GM12878 (cell line): ENCODE measurements around the gene KIN. TPM values are rescaled to one million over a fixed set of nuclear protein-coding genes. Genes with fewer than 3 reads are reported as not detected.

Experiments
- ATAC-seq: fragments of 200-7000 bp; cut with Tn5 transposase; 3 replicates; pipeline ENCODE4 v1.9.1; 2020; ENCODE audit warnings: mild to moderate bottlenecking, moderate library complexity
- BruUV-seq: library from RNA; stranded (reverse); fragments of 400-500 nt; replicated peaks from 2 replicates; lab custom pipeline; 2021; lab: Mats Ljungman, UMichigan
- CTCF ChIA-PET: fragments of 300-600 bp; sonication (Branson Sonifier 250); formaldehyde crosslinking; extraction: SDS; loops from one replicate; lab custom pipeline; 2021; ENCODE audit warnings: inconsistent platforms; lab: Yijun Ruan, JAX
- POLR2A ChIA-PET: fragments of 350-600 bp; formaldehyde crosslinking; extraction: SDS; loops from one replicate; lab custom pipeline; 2021; ENCODE audit warnings: inconsistent platforms; lab: Charles Lee
- RAD21 ChIA-PET: fragments of 300-600 bp; sonication (Branson Sonifier 250); formaldehyde crosslinking; loops from one replicate; lab custom pipeline; 2023; ENCODE audit warnings: antibody characterized with exemption; ENCODE audit not compliant: unreplicated experiment; lab: Charles Lee
- SMC1A ChIA-PET: fragments of 300-600 bp; sonication (Branson Sonifier 250); formaldehyde crosslinking; loops from one replicate; lab custom pipeline; 2023; ENCODE audit not compliant: unreplicated experiment, uncharacterized antibody; lab: Charles Lee
- DNase-seq: peaks from one replicate; pipeline ENCODE4 v3.0.0-alpha.2; 2011; ENCODE audit warnings: low read depth, low spot score
- FAIRE-seq: peaks from 3 replicates; lab custom pipeline; 2011; peaks lifted over from hg19 to GRCh38; lab: Jason Lieb, UNC
- H2AFZ ChIP-seq: 2 replicates; pipeline ENCODE4 v1.6.0; 2011; ENCODE audit warnings: low read depth, low read length, control low read depth; ENCODE audit not compliant: control insufficient read depth
- H3K27ac ChIP-seq: 2 replicates; pipeline ENCODE4 v1.5.1; 2011; ENCODE audit warnings: control low read depth; ENCODE audit not compliant: control insufficient read depth, insufficient read depth
- H3K27me3 ChIP-seq, 2 experiments: replicated peaks in 1 of 2; 2 replicates each; pipeline versions ENCODE4 v1.6.0 to v1.6.1; 2011; ENCODE audit warnings: low read length in 1 of 2; ENCODE audit not compliant: control insufficient read depth in 2 of 2, insufficient read depth in 2 of 2
- H3K36me3 ChIP-seq, 2 experiments: 2 replicates each; pipeline ENCODE4 v1.5.1; 2011; ENCODE audit warnings: low read length in 1 of 2; ENCODE audit not compliant: control insufficient read depth in 2 of 2, insufficient read depth in 2 of 2
- H3K4me1 ChIP-seq: 2 replicates; pipeline ENCODE4 v1.6.1; 2011; ENCODE audit warnings: mild to moderate bottlenecking, low read length, moderate library complexity, mixed read lengths; ENCODE audit not compliant: control insufficient read depth, insufficient read depth
- H3K4me2 ChIP-seq: 2 replicates; pipeline ENCODE4 v1.6.0; 2011; ENCODE audit warnings: control low read depth; ENCODE audit not compliant: control insufficient read depth, insufficient read depth
- H3K4me3 ChIP-seq: fragments of 200-600 bp; sonication (generic); 2 replicates; pipeline ENCODE4 v1.5.1; 2016
- H3K79me2 ChIP-seq: 2 replicates; pipeline ENCODE4 v1.6.0; 2011; ENCODE audit warnings: low read length; ENCODE audit not compliant: control insufficient read depth, insufficient read depth
- H3K9ac ChIP-seq: 2 replicates; pipeline ENCODE4 v1.8.0; 2011; ENCODE audit warnings: low read length, control low read depth, mixed read lengths; ENCODE audit not compliant: control insufficient read depth, insufficient read depth
- H3K9me3 ChIP-seq: replicated peaks from 3 replicates; pipeline ENCODE4 v1.5.1; 2011; ENCODE audit warnings: mild to moderate bottlenecking, low read length; ENCODE audit not compliant: control insufficient read depth, insufficient read depth
- H4K20me1 ChIP-seq: 2 replicates; pipeline ENCODE4 v1.6.0; 2011; ENCODE audit not compliant: control insufficient read depth, insufficient read depth
- ATF7 ChIP-seq: fragments of 450-650 bp; IDR thresholded peaks from 2 replicates; pipeline ENCODE4 v1.6.1; 2016; ENCODE audit warnings: low read depth, mild to moderate bottlenecking
- CEBPB ChIP-seq, 2 experiments: fragments of 150-350 bp in 1 of 2; IDR thresholded peaks; 2 replicates each; pipeline ENCODE4 v1.6.1; 2012 to 2014; ENCODE audit warnings: low read depth in 2 of 2, low read length in 2 of 2, borderline replicate concordance in 1 of 2, inconsistent platforms in 1 of 2
- CHD1 ChIP-seq: IDR thresholded peaks from 2 replicates; pipeline ENCODE4 v1.6.1; 2012; ENCODE audit warnings: low read depth, low read length, improper control_type of control experiment
- HDAC2 ChIP-seq: fragments of 200-600 bp; sonication (generic); IDR thresholded peaks from 2 replicates; pipeline ENCODE4 v1.6.1; 2017
- KLF5 ChIP-seq: fragments of 450-650 bp; IDR thresholded peaks from 2 replicates; pipeline ENCODE4 v1.6.1; 2014; ENCODE audit warnings: mild to moderate bottlenecking; ENCODE audit not compliant: partially characterized antibody
- RAD21 ChIP-seq: IDR thresholded peaks from 2 replicates; pipeline ENCODE4 v1.6.1; 2011; ENCODE audit warnings: mild to moderate bottlenecking, low read depth, low read length, moderate library complexity; ENCODE audit not compliant: insufficient read depth
- SMAD1 ChIP-seq: fragments of 450-650 bp; IDR thresholded peaks from 2 replicates; pipeline ENCODE4 v1.6.1; 2018; ENCODE audit warnings: mild to moderate bottlenecking, low read depth; ENCODE audit not compliant: partially characterized antibody
- SMC3 ChIP-seq: IDR thresholded peaks from 2 replicates; pipeline ENCODE4 v1.6.1; 2011; ENCODE audit warnings: low read length, improper control_type of control experiment, borderline replicate concordance
- SREBF1 ChIP-seq: IDR thresholded peaks from 2 replicates; pipeline ENCODE4 v1.6.1; 2012; ENCODE audit warnings: mild to moderate bottlenecking, low read length
- STAT1 ChIP-seq: fragments of 450-650 bp; conservative IDR thresholded peaks from 2 replicates; pipeline ENCODE4 v1.6.1; 2014; ENCODE audit warnings: antibody characterized with exemption, mild to moderate bottlenecking
- TBL1XR1 ChIP-seq: IDR thresholded peaks from 2 replicates; pipeline ENCODE4 v1.6.1; 2012; ENCODE audit warnings: low read depth, low read length, improper control_type of control experiment
- ZNF217 ChIP-seq: fragments of 450-650 bp; IDR thresholded peaks from 2 replicates; pipeline ENCODE4 v1.6.1; 2017; ENCODE audit warnings: antibody characterized with exemption, mild to moderate bottlenecking
- WGBS: methylation state at CpG from one replicate; pipeline ENCODE4 v1.1.6; 2016; ENCODE audit warnings: low lambda C conversion rate; ENCODE audit not compliant: insufficient replicate concordance, insufficient coverage; ENCODE audit errors: missing lambda C conversion rate; 5-methylcytosine and 5-hydroxymethylcytosine counted together
- in situ Hi-C: fragments of 300-500 bp; cut with MboI; formaldehyde crosslinking; loops from 9 replicates; pipeline ENCODE4 v1.14.3; 2018; ENCODE audit warnings: mixed read lengths
- intact Hi-C: fragments of 100-400 bp; cut with micrococcal nuclease; formaldehyde crosslinking; loops from one replicate; pipeline ENCODE4 v1.14.2; 2022; ENCODE audit not compliant: unreplicated experiment
- polyA plus RNA-seq, 11 experiments: library from polyadenylated mRNA; depleted of rRNA in 4 of 11; unstranded in 6 of 11; stranded (reverse) in 5 of 11; fragments of >200 nt; fragmentation: Nextera tagmentation in 4 of 11; fragmentation: Illumina TruSeq in 1 of 11; extraction: Ambion mirVana in 4 of 11; extraction: Trizol in 1 of 11; gene quantifications; 1 replicate in 1 of 11; 2 replicates in 10 of 11; pipeline versions ENCODE4 v1.2.1 to v1.2.3, GENCODE V29; 2011 to 2016; ENCODE audit warnings: inconsistent platforms in 2 of 11, missing spikeins in 2 of 11, low read depth in 1 of 11
- total RNA-seq, 4 experiments: library from RNA; depleted of rRNA in 3 of 4; stranded (reverse); fragments of >200 nt in 3 of 4; fragmentation: Illumina TruSeq in 1 of 4; extraction: Trizol in 1 of 4; gene quantifications; 2 replicates each; pipeline versions ENCODE4 v1.2.1 to v1.2.3, GENCODE V29; 2013 to 2021
- TF ChIP-seq, protein P1 (sequence below): IDR thresholded peaks from 2 replicates; pipeline ENCODE4 v1.6.1; 2012; ENCODE audit warnings: improper control_type of control experiment, low read depth, low read length; ENCODE audit not compliant: insufficient replicate concordance
- TF ChIP-seq, protein P2 (sequence below): fragments of 450-650 bp; IDR thresholded peaks from 2 replicates; pipeline ENCODE4 v1.6.1; 2014; ENCODE audit warnings: mild to moderate bottlenecking

The KIN gene
- total and polyA plus RNA-seq, 10 of the 15 experiments (the other 5 are each of a cell fraction or from before 2014, with no cell fraction given) = 6.8 to 33.2 (median 11.3) TPM

DNA sequence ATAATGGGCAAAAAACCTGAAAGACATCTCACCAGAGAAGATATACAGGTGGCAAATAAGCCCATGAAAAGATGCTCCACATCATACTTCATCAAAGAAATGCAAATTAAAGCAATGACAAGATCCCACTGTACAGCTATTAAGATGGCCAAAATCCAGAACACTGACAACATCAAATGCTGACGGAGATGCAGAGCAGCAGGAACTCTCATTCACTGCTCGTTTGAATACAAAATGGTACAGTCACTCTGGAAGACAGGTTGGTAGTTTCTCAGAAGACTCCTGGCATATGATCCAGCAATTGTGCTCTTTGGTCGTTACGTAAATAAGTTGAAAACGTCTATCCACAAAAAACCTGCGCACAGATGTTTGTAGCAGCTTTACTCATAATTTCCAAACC lies 35.5 kb downstream of the KIN start:
- H3K27me3 ChIP-seq = no peaks in the 10 kb centered on the region
- BruUV-seq = no TSS peak
- no peak overlapping the region for H3K4me2 ChIP-seq
- no peak overlapping the region for H3K9ac ChIP-seq
- H3K9me3 ChIP-seq = no peaks in the 10 kb centered on the region
- no peak overlapping the region for H2AFZ ChIP-seq
- CTCF ChIA-PET = interaction anchor here (1.0 to 1.3 kb wide), 2 partner anchors 10 to 66 kb away, joined by 3 read pairs; no protein-coding TSS in a partner anchor
- TF ChIP-seq, protein P1, sequence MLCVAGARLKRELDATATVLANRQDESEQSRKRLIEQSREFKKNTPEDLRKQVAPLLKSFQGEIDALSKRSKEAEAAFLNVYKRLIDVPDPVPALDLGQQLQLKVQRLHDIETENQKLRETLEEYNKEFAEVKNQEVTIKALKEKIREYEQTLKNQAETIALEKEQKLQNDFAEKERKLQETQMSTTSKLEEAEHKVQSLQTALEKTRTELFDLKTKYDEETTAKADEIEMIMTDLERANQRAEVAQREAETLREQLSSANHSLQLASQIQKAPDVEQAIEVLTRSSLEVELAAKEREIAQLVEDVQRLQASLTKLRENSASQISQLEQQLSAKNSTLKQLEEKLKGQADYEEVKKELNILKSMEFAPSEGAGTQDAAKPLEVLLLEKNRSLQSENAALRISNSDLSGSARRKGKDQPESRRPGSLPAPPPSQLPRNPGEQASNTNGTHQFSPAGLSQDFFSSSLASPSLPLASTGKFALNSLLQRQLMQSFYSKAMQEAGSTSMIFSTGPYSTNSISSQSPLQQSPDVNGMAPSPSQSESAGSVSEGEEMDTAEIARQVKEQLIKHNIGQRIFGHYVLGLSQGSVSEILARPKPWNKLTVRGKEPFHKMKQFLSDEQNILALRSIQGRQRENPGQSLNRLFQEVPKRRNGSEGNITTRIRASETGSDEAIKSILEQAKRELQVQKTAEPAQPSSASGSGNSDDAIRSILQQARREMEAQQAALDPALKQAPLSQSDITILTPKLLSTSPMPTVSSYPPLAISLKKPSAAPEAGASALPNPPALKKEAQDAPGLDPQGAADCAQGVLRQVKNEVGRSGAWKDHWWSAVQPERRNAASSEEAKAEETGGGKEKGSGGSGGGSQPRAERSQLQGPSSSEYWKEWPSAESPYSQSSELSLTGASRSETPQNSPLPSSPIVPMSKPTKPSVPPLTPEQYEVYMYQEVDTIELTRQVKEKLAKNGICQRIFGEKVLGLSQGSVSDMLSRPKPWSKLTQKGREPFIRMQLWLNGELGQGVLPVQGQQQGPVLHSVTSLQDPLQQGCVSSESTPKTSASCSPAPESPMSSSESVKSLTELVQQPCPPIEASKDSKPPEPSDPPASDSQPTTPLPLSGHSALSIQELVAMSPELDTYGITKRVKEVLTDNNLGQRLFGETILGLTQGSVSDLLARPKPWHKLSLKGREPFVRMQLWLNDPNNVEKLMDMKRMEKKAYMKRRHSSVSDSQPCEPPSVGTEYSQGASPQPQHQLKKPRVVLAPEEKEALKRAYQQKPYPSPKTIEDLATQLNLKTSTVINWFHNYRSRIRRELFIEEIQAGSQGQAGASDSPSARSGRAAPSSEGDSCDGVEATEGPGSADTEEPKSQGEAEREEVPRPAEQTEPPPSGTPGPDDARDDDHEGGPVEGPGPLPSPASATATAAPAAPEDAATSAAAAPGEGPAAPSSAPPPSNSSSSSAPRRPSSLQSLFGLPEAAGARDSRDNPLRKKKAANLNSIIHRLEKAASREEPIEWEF = no peak
- TF ChIP-seq, protein P2, sequence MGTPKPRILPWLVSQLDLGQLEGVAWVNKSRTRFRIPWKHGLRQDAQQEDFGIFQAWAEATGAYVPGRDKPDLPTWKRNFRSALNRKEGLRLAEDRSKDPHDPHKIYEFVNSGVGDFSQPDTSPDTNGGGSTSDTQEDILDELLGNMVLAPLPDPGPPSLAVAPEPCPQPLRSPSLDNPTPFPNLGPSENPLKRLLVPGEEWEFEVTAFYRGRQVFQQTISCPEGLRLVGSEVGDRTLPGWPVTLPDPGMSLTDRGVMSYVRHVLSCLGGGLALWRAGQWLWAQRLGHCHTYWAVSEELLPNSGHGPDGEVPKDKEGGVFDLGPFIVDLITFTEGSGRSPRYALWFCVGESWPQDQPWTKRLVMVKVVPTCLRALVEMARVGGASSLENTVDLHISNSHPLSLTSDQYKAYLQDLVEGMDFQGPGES = no peak
- TF ChIP-seq CHD1 = no peak
- no peak for TF ChIP-seq SMAD1
- no peak for TF ChIP-seq SMC3
- no peak for TF ChIP-seq CEBPB (IDR thresholded peaks at IDR 0.05; ENCODE audit: borderline replicate concordance in 1 of 2, low read depth in 2 of 2, low read length in 2 of 2)
- TF ChIP-seq STAT1 = no peak
- TF ChIP-seq HDAC2 = no peak
- no peak for TF ChIP-seq ATF7
- no peak for TF ChIP-seq SREBF1
- no peak for TF ChIP-seq KLF5
- no peak for TF ChIP-seq TBL1XR1
- TF ChIP-seq RAD21 = no peak
- TF ChIP-seq ZNF217 = no peak
- TF ChIP-seq, all 136 proteins: peak for 0
- WGBS = 98% methylated on average over 6 of the region's 6 CpGs
- H3K36me3 ChIP-seq = peaks cover 0 to 11% of the 10 kb centered on the region in 2 experiments; a peak in 2 of 4 replicates
- H4K20me1 ChIP-seq = no peaks in the 10 kb centered on the region
- no peak overlapping the region for H3K4me3 ChIP-seq
- ATAC-seq = no peak
- DNase-seq = no peak
- ChIA-PET RAD21 (no interaction called here), POLR2A (interaction anchor here (0.5 kb wide), 1 partner anchor 1964 kb away, joined by 3 read pairs; no protein-coding TSS in a partner anchor), SMC1A (interaction anchor here (1.4 kb wide), 1 partner anchor 227 kb away, joined by 3 read pairs; no protein-coding TSS in a partner anchor)
- no peak overlapping the region for H3K27ac ChIP-seq
- in situ Hi-C loops = no loop called here
- no peaks in the 10 kb centered on the region for H3K79me2 ChIP-seq
- no peak for FAIRE-seq
- no peaks in the 10 kb centered on the region for H3K4me1 ChIP-seq
- intact Hi-C loops = loop anchor here (10.0 kb wide), 1 partner anchor 1553 kb away; no protein-coding TSS in a partner anchor
